ENCODE data around the gene ATRNL1. TPM values are rescaled to one million over a fixed set of nuclear protein-coding genes. Genes with fewer than 3 reads are reported as not detected.

ATRNL1 gene
- polyA plus RNA-seq, 4 donors = 0.78 to 1.1 TPM; not detected in 2

GRCh38 chr10:115914475-115914874, 821.3 kb downstream of the ATRNL1 start:
- Histone ChIP-seq H3K27ac (ENCODE audit: low read depth in 1 of 3, low read length in 2 of 3) (no peak overlapping the region), H3K9me3 (ENCODE audit: control insufficient read depth in 2 of 2, insufficient read depth in 1 of 2, low read depth in 1 of 2, low read length in 1 of 2) (no peaks in the 10 kb centered on the region), H3K27me3 (ENCODE audit: control insufficient read depth in 3 of 3, insufficient read depth in 3 of 3, low read length in 3 of 3) (no peaks in the 10 kb centered on the region), H3K36me3 (ENCODE audit: control insufficient read depth in 3 of 3, insufficient read depth in 2 of 3, low read depth in 1 of 3, low read length in 3 of 3) (no peaks in the 10 kb centered on the region), H3K4me1 (ENCODE audit: control insufficient read depth in 3 of 3, insufficient read depth in 2 of 3, low read depth in 1 of 3, low read length in 2 of 3) (no peaks in the 10 kb centered on the region), H3K4me3 (ENCODE audit: low read depth in 1 of 3, low read length in 3 of 3) (no peak overlapping the region)
- 84 to 92% (median 88%) methylated on average over 3 of the region's 3 CpGs for WGBS, 3 donors
- DNase-seq (no peak), FAIRE-seq (no peak)

- Histone ChIP-seq H3K4me1 (ENCODE audit: control insufficient read depth in 3 of 3, insufficient read depth in 2 of 3, low read depth in 1 of 3, low read length in 2 of 3) (no peaks in the 10 kb centered on the region), H3K36me3 (ENCODE audit: control insufficient read depth in 3 of 3, insufficient read depth in 2 of 3, low read depth in 1 of 3, low read length in 3 of 3) (no peaks in the 10 kb centered on the region), H3K27ac (ENCODE audit: low read depth in 1 of 3, low read length in 2 of 3) (no peak overlapping the region), H3K27me3 (ENCODE audit: control insufficient read depth in 3 of 3, insufficient read depth in 3 of 3, low read length in 3 of 3) (no peaks in the 10 kb centered on the region), H3K4me3 (ENCODE audit: low read depth in 1 of 3, low read length in 3 of 3) (no peak overlapping the region), H3K9me3 (ENCODE audit: control insufficient read depth in 2 of 2, insufficient read depth in 1 of 2, low read depth in 1 of 2, low read length in 1 of 2) (no peaks in the 10 kb centered on the region)
- FAIRE-seq = no peak
- 87 to 92% (median 87%) methylated on average over 1 of the region's 1 CpG for WGBS, 3 donors
- no peak for DNase-seq
These were observed 822.3 kb downstream of the ATRNL1 start for GRCh38 chr10:115915429-115915828.

DNA sequence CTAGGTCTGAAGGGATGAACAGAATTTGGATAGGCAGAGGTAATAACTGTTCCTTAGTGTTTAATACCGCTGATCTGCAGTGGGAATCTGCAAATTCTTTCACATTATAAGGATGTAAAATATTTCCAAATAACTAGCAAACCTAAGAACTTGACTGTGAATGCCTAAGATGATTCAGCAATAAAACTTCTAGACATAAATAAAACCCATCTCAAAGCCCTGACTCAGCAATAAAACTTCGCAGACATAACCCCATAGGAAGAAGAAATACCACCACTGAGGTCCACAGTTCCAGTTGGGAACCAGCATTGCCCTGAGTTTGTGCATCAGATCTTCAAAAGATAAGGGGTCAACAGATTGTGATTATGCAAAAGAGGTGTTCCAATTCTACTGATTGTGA, 825.6 kb downstream of the ATRNL1 start:
- no peak overlapping the region for H3K4me3 ChIP-seq (ENCODE audit: low read depth in 1 of 3, low read length in 3 of 3)
- no peaks in the 10 kb centered on the region for H3K36me3 ChIP-seq (ENCODE audit: control insufficient read depth in 3 of 3, insufficient read depth in 2 of 3, low read depth in 1 of 3, low read length in 3 of 3)
- DNase-seq = no peak
- no peaks in the 10 kb centered on the region for H3K9me3 ChIP-seq (ENCODE audit: control insufficient read depth in 2 of 2, insufficient read depth in 1 of 2, low read depth in 1 of 2, low read length in 1 of 2)
- H3K27ac ChIP-seq (ENCODE audit: low read depth in 1 of 3, low read length in 2 of 3) = no peak overlapping the region
- FAIRE-seq = no peak
- H3K4me1 ChIP-seq (ENCODE audit: control insufficient read depth in 3 of 3, insufficient read depth in 2 of 3, low read depth in 1 of 3, low read length in 2 of 3) = no peaks in the 10 kb centered on the region
- WGBS, 3 donors = 71 to 81% (median 79%) methylated on average over 2 of the region's 2 CpGs
- H3K27me3 ChIP-seq (ENCODE audit: control insufficient read depth in 3 of 3, insufficient read depth in 3 of 3, low read length in 3 of 3) = no peaks in the 10 kb centered on the region

DNA sequence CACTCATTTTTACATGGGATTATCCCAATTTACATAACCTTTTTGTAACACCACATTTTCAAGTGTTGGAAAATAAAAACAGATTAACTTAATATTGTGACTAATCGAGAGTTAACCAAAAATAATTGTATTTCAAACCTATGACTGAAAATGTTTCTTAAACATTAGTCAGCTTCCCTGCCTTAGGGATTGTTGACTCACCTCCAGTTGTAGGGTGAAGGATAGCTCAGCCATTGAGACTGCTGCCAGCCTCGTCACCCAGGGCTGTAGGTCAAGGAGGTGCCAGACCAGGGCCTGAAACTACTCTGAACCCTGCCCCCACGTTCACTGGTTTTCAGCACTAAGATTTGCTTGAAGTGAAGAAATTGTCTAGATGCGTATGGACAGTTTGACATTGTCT, 828.6 kb downstream of the ATRNL1 start:
- no peak overlapping the region for H3K4me3 ChIP-seq (ENCODE audit: low read depth in 1 of 3, low read length in 3 of 3)
- H3K27ac ChIP-seq (ENCODE audit: low read depth in 1 of 3, low read length in 2 of 3) = no peak overlapping the region
- DNase-seq (no peak), FAIRE-seq (no peak)
- no peaks in the 10 kb centered on the region for H3K27me3 ChIP-seq (ENCODE audit: control insufficient read depth in 3 of 3, insufficient read depth in 3 of 3, low read length in 3 of 3)
- no peaks in the 10 kb centered on the region for H3K36me3 ChIP-seq (ENCODE audit: control insufficient read depth in 3 of 3, insufficient read depth in 2 of 3, low read depth in 1 of 3, low read length in 3 of 3)
- 58 to 75% (median 64%) methylated on average over 4 of the region's 4 CpGs for WGBS, 3 donors
- no peaks in the 10 kb centered on the region for H3K4me1 ChIP-seq (ENCODE audit: control insufficient read depth in 3 of 3, insufficient read depth in 2 of 3, low read depth in 1 of 3, low read length in 2 of 3)
- no peaks in the 10 kb centered on the region for H3K9me3 ChIP-seq (ENCODE audit: control insufficient read depth in 2 of 2, insufficient read depth in 1 of 2, low read depth in 1 of 2, low read length in 1 of 2)

DNA sequence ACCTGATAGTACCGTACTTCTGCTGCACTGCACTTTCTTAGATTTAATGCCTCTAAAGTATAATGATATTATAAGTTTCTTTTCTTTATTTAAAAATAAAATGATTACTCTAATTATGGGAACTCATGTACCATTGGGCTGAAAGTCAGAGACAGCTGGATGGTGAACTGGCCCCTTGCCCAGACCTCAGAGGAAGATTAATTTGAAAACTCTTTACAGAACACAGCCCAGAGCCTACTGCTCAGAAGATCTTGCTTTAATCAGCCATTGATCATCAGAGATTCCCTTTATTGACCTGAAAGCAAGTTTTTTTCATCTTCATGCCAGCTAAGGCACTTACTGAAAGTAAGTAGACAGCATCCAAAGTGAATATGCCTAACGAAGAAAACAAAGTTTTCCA, 838.1 kb downstream of the ATRNL1 start:
- Histone ChIP-seq H3K4me3 (ENCODE audit: low read depth in 1 of 3, low read length in 3 of 3) (no peak overlapping the region), H3K36me3 (ENCODE audit: control insufficient read depth in 3 of 3, insufficient read depth in 2 of 3, low read depth in 1 of 3, low read length in 3 of 3) (no peaks in the 10 kb centered on the region), H3K4me1 (ENCODE audit: control insufficient read depth in 3 of 3, insufficient read depth in 2 of 3, low read depth in 1 of 3, low read length in 2 of 3) (no peaks in the 10 kb centered on the region), H3K27ac (ENCODE audit: low read depth in 1 of 3, low read length in 2 of 3) (no peak overlapping the region), H3K27me3 (ENCODE audit: control insufficient read depth in 3 of 3, insufficient read depth in 3 of 3, low read length in 3 of 3) (no peaks in the 10 kb centered on the region), H3K9me3 (ENCODE audit: control insufficient read depth in 2 of 2, insufficient read depth in 1 of 2, low read depth in 1 of 2, low read length in 1 of 2) (no peaks in the 10 kb centered on the region)
- 94 to 96% (median 95%) methylated on average over 2 of the region's 2 CpGs for WGBS, 3 donors
- FAIRE-seq (no peak), DNase-seq (no peak)

DNA sequence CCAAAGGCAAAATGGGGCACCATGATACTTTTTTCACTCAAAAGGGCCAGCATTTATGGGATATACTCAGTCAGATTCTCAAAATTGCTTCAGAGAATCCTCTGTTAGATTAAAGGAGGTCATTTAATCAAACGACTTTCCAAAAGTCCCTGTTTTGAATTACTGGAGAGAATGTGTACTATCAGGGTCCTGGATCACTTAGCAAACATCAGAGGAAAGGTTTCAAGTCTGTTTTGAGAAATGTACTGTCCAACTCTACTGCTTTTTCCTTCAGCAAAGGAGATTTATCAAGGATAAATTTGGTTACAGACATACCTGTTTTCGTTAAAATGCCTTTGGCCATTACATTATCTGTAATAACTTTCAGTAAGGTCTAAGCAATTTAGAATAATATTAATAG, 838.9 kb downstream of the ATRNL1 start:
- no peaks in the 10 kb centered on the region for H3K27me3 ChIP-seq (ENCODE audit: control insufficient read depth in 3 of 3, insufficient read depth in 3 of 3, low read length in 3 of 3)
- no peaks in the 10 kb centered on the region for H3K36me3 ChIP-seq (ENCODE audit: control insufficient read depth in 3 of 3, insufficient read depth in 2 of 3, low read depth in 1 of 3, low read length in 3 of 3)
- no peaks in the 10 kb centered on the region for H3K4me1 ChIP-seq (ENCODE audit: control insufficient read depth in 3 of 3, insufficient read depth in 2 of 3, low read depth in 1 of 3, low read length in 2 of 3)
- no peak overlapping the region for H3K4me3 ChIP-seq (ENCODE audit: low read depth in 1 of 3, low read length in 3 of 3)
- H3K9me3 ChIP-seq (ENCODE audit: control insufficient read depth in 2 of 2, insufficient read depth in 1 of 2, low read depth in 1 of 2, low read length in 1 of 2) = no peaks in the 10 kb centered on the region
- H3K27ac ChIP-seq (ENCODE audit: low read depth in 1 of 3, low read length in 2 of 3) = no peak overlapping the region
- FAIRE-seq = no peak
- DNase-seq = no peak
- 38 to 68% (median 47%) methylated on average over 2 of the region's 2 CpGs for WGBS, 3 donors

GRCh38 chr10:115933098-115933497, 839.9 kb downstream of the ATRNL1 start:
- no peak overlapping the region for H3K27ac ChIP-seq (ENCODE audit: low read depth in 1 of 3, low read length in 2 of 3)
- 92 to 98% (median 96%) methylated on average over 2 of the region's 2 CpGs for WGBS, 3 donors
- H3K36me3 ChIP-seq (ENCODE audit: control insufficient read depth in 3 of 3, insufficient read depth in 2 of 3, low read depth in 1 of 3, low read length in 3 of 3) = no peaks in the 10 kb centered on the region
- FAIRE-seq (no peak), DNase-seq (no peak)
- no peaks in the 10 kb centered on the region for H3K4me1 ChIP-seq (ENCODE audit: control insufficient read depth in 3 of 3, insufficient read depth in 2 of 3, low read depth in 1 of 3, low read length in 2 of 3)
- H3K4me3 ChIP-seq (ENCODE audit: low read depth in 1 of 3, low read length in 3 of 3) = no peak overlapping the region
- no peaks in the 10 kb centered on the region for H3K9me3 ChIP-seq (ENCODE audit: control insufficient read depth in 2 of 2, insufficient read depth in 1 of 2, low read depth in 1 of 2, low read length in 1 of 2)
- no peaks in the 10 kb centered on the region for H3K27me3 ChIP-seq (ENCODE audit: control insufficient read depth in 3 of 3, insufficient read depth in 3 of 3, low read length in 3 of 3)

GRCh38 chr10:115935731-115936130, 842.6 kb downstream of the ATRNL1 start:
- FAIRE-seq = no peak
- H3K9me3 ChIP-seq (ENCODE audit: control insufficient read depth in 2 of 2, insufficient read depth in 1 of 2, low read depth in 1 of 2, low read length in 1 of 2) = no peaks in the 10 kb centered on the region
- H3K27ac ChIP-seq (ENCODE audit: low read depth in 1 of 3, low read length in 2 of 3) = no peak overlapping the region
- WGBS, 3 donors = 85 to 88% (median 86%) methylated on average over 2 of the region's 2 CpGs
- DNase-seq = no peak
- H3K27me3 ChIP-seq (ENCODE audit: control insufficient read depth in 3 of 3, insufficient read depth in 3 of 3, low read length in 3 of 3) = no peaks in the 10 kb centered on the region
- H3K36me3 ChIP-seq (ENCODE audit: control insufficient read depth in 3 of 3, insufficient read depth in 2 of 3, low read depth in 1 of 3, low read length in 3 of 3) = no peaks in the 10 kb centered on the region
- H3K4me1 ChIP-seq (ENCODE audit: control insufficient read depth in 3 of 3, insufficient read depth in 2 of 3, low read depth in 1 of 3, low read length in 2 of 3) = no peaks in the 10 kb centered on the region
- H3K4me3 ChIP-seq (ENCODE audit: low read depth in 1 of 3, low read length in 3 of 3) = no peak overlapping the region

DNA sequence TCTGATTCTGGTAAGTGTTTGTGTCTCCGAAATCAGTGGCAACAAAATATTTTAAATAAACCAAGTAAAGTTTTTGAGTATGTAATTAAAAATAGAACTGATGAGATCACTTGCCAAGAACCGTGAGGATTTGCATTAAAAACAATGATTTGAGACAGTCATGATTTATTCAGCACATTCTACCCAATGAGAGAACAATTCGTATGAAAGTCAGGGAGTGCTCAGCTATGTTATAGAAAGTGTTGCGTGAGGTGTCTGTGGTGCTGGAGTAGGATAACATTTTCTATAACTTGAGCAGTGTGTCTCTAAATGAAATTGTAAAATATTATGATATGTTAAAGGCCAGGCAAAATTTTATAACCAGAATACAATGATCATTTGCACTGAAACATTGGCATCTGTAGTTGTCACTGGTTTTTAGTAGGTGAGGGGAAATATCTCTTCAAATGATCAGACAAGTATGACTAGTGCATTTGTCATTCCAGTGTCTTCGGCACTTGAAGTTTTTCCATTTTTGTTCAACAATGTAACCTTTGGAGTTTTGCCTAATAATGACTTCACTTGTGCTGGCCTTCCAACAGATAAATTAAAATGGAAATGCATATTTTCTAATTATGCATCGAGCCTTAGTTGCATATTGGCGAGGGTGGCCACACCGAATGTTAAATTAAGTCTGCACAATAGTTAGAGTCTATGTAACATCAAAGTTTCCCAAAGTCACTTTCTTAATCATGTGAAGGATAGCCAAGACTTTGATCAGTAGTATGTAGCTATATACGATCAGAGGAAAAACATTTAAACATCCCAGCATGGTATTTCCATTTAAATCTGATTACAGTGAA, 844.0 kb downstream of the ATRNL1 start:
- Histone ChIP-seq H3K27ac (ENCODE audit: low read depth in 1 of 3, low read length in 2 of 3) (no peak overlapping the region), H3K4me3 (ENCODE audit: low read depth in 1 of 3, low read length in 3 of 3) (no peak overlapping the region), H3K36me3 (ENCODE audit: control insufficient read depth in 3 of 3, insufficient read depth in 2 of 3, low read depth in 1 of 3, low read length in 3 of 3) (no peaks in the 10 kb centered on the region), H3K4me1 (ENCODE audit: control insufficient read depth in 3 of 3, insufficient read depth in 2 of 3, low read depth in 1 of 3, low read length in 2 of 3) (no peaks in the 10 kb centered on the region), H3K27me3 (ENCODE audit: control insufficient read depth in 3 of 3, insufficient read depth in 3 of 3, low read length in 3 of 3) (no peaks in the 10 kb centered on the region), H3K9me3 (ENCODE audit: control insufficient read depth in 2 of 2, insufficient read depth in 1 of 2, low read depth in 1 of 2, low read length in 1 of 2) (no peaks in the 10 kb centered on the region)
- 49 to 62% (median 59%) methylated on average over 9 of the region's 9 CpGs for WGBS, 3 donors
- DNase-seq = no peak
- no peak for FAIRE-seq
